H9 (cell line): Measurements from ENCODE around the gene KIR3DL2. TPM values are rescaled to one million over a fixed set of nuclear protein-coding genes. Genes with fewer than 3 reads are reported as not detected.

Experiments used
- DNase-seq: peaks from one replicate; pipeline ENCODE4 v3.0.0-alpha.2; 2017
- H2AFZ ChIP-seq: one replicate; pipeline ENCODE4 v1.6.1; 2013; ENCODE audit warnings: mild to moderate bottlenecking, low read length, control low read depth, moderate library complexity
- H2AK5ac ChIP-seq: 2 replicates; pipeline ENCODE4 v1.6.1; 2013; ENCODE audit warnings: low read length, control low read depth, mixed read lengths; ENCODE audit not compliant: insufficient read length
- H2BK120ac ChIP-seq: one replicate; pipeline ENCODE4 v1.6.1; 2013; ENCODE audit warnings: low read depth, mild to moderate bottlenecking, low read length, control low read depth, inconsistent platforms; ENCODE audit not compliant: poor library complexity, severe bottlenecking
- H2BK12ac ChIP-seq: 2 replicates; pipeline ENCODE4 v1.6.1; 2013; ENCODE audit warnings: low read length, control low read depth, mixed read lengths, low read depth; ENCODE audit not compliant: insufficient read length
- H2BK15ac ChIP-seq: 2 replicates; pipeline ENCODE4 v1.6.1; 2013; ENCODE audit warnings: low read depth, low read length, control low read depth
- H2BK20ac ChIP-seq: one replicate; pipeline ENCODE4 v1.6.1; 2013; ENCODE audit warnings: low read depth, mild to moderate bottlenecking, low read length, control low read depth, inconsistent platforms; ENCODE audit not compliant: poor library complexity, severe bottlenecking
- H2BK5ac ChIP-seq: 2 replicates; pipeline ENCODE4 v1.6.1; 2013; ENCODE audit warnings: low read length, control low read depth, mixed read lengths; ENCODE audit not compliant: insufficient read length
- H3K14ac ChIP-seq: 2 replicates; pipeline ENCODE4 v1.6.1; 2013; ENCODE audit warnings: low read length, control low read depth; ENCODE audit not compliant: insufficient read depth
- H3K18ac ChIP-seq: 2 replicates; pipeline ENCODE4 v1.6.1; 2013; ENCODE audit warnings: low read depth, mild to moderate bottlenecking, mixed read lengths, low read length, control low read depth; ENCODE audit not compliant: insufficient read length
- H3K23ac ChIP-seq: 2 replicates; pipeline ENCODE4 v1.6.1; 2013; ENCODE audit warnings: low read length, control low read depth, mixed read lengths, low read depth; ENCODE audit not compliant: insufficient read length
- H3K23me2 ChIP-seq: 2 replicates; pipeline ENCODE4 v1.6.1; 2013; ENCODE audit warnings: low read depth, mild to moderate bottlenecking, mixed read lengths, low read length, control low read depth; ENCODE audit not compliant: insufficient read length, poor library complexity, severe bottlenecking
- H3K27ac ChIP-seq: 2 replicates; pipeline ENCODE4 v1.5.1; 2013; ENCODE audit warnings: low read length, control low read depth, mixed read lengths, low read depth; ENCODE audit not compliant: insufficient read length
- H3K27me3 ChIP-seq: 2 replicates; pipeline ENCODE4 v1.6.1; 2013; ENCODE audit warnings: low read length, control low read depth, inconsistent platforms; ENCODE audit not compliant: insufficient read depth
- H3K4ac ChIP-seq: 2 replicates; pipeline ENCODE4 v1.6.1; 2013; ENCODE audit warnings: low read depth, mild to moderate bottlenecking, control low read depth, inconsistent platforms, low read length, moderate library complexity
- H3K4me1 ChIP-seq: 2 replicates; pipeline ENCODE4 v1.6.1; 2013; ENCODE audit warnings: low read length, control low read depth, inconsistent platforms; ENCODE audit not compliant: insufficient read depth
- H3K4me2 ChIP-seq: 2 replicates; pipeline ENCODE4 v1.6.1; 2013; ENCODE audit warnings: low read length, control low read depth, mixed read lengths; ENCODE audit not compliant: insufficient read length, insufficient read depth
- H3K56ac ChIP-seq: 2 replicates; pipeline ENCODE4 v1.6.1; 2013; ENCODE audit warnings: low read depth, mild to moderate bottlenecking, mixed read lengths, low read length, control low read depth; ENCODE audit not compliant: insufficient read length
- H3K79me1 ChIP-seq: 2 replicates; pipeline ENCODE4 v1.6.1; 2013; ENCODE audit warnings: low read depth, mild to moderate bottlenecking, moderate library complexity, low read length, control low read depth, inconsistent platforms; ENCODE audit not compliant: insufficient read depth, poor library complexity, severe bottlenecking
- H3K79me2 ChIP-seq: 2 replicates; pipeline ENCODE4 v1.6.1; 2013; ENCODE audit warnings: low read length, control low read depth, inconsistent platforms; ENCODE audit not compliant: insufficient read depth
- H3K9ac ChIP-seq: 2 replicates; pipeline ENCODE4 v1.6.1; 2013; ENCODE audit warnings: low read length, control low read depth, mixed read lengths; ENCODE audit not compliant: insufficient read length; ENCODE audit errors: extremely low read depth
- H3K9me3 ChIP-seq: one replicate; pipeline ENCODE4 v1.6.1; 2013; ENCODE audit warnings: low read depth, low read length, inconsistent platforms; ENCODE audit not compliant: control insufficient read depth
- H3T11ph ChIP-seq: one replicate; pipeline ENCODE4 v1.6.1; 2013; ENCODE audit warnings: mild to moderate bottlenecking, low read length, control low read depth, inconsistent platforms
- H4K20me1 ChIP-seq: one replicate; pipeline ENCODE4 v1.6.1; 2013; ENCODE audit not compliant: control insufficient read depth, insufficient read length, insufficient read depth
- H4K5ac ChIP-seq: 2 replicates; pipeline ENCODE4 v1.6.1; 2013; ENCODE audit warnings: low read depth, mild to moderate bottlenecking, mixed read lengths, low read length, control low read depth; ENCODE audit not compliant: insufficient read length
- H4K8ac ChIP-seq: replicated peaks from 2 replicates; pipeline ENCODE4 v1.6.1; 2013; ENCODE audit warnings: low read length, control low read depth, mixed read lengths, low read depth; ENCODE audit not compliant: insufficient read length
- H4K91ac ChIP-seq: 2 replicates; pipeline ENCODE4 v1.6.1; 2013; ENCODE audit warnings: low read depth, mild to moderate bottlenecking, moderate library complexity, mixed read lengths, low read length, control low read depth; ENCODE audit not compliant: insufficient read length
- H3K27ac Mint-ChIP-seq, 3 experiments: 2 replicates in 2 of 3; 3 replicates in 1 of 3; pipeline ENCODE4 v1.8.0; 2020 to 2021; ENCODE audit warnings: mixed read lengths in 3 of 3, mild to moderate bottlenecking in 1 of 3, moderate library complexity in 1 of 3
- H3K27me3 Mint-ChIP-seq: 2 replicates; pipeline ENCODE4 v1.8.0; 2021; ENCODE audit warnings: low read depth, mild to moderate bottlenecking, moderate library complexity, mixed read lengths
- H3K36me3 Mint-ChIP-seq, 3 experiments: 2 replicates in 2 of 3; 3 replicates in 1 of 3; pipeline ENCODE4 v1.8.0; 2020 to 2021; ENCODE audit warnings: low read depth in 3 of 3, mixed read lengths in 3 of 3; ENCODE audit not compliant: insufficient read depth in 1 of 3
- H3K4me1 Mint-ChIP-seq, 2 experiments: 2 replicates each; pipeline ENCODE4 v1.8.0; 2020; ENCODE audit warnings: mixed read lengths in 2 of 2
- H3K4me3 Mint-ChIP-seq, 2 experiments: 2 replicates in 1 of 2; 3 replicates in 1 of 2; pipeline ENCODE4 v1.8.0; 2020 to 2021; ENCODE audit warnings: mild to moderate bottlenecking in 2 of 2, mixed read lengths in 2 of 2, moderate library complexity in 1 of 2
- H3K9me3 Mint-ChIP-seq, 2 experiments: 2 replicates in 1 of 2; 3 replicates in 1 of 2; pipeline ENCODE4 v1.8.0; 2020; ENCODE audit warnings: mild to moderate bottlenecking in 2 of 2, mixed read lengths in 2 of 2, moderate library complexity in 1 of 2
- WGBS: extraction: QIAGEN DNeasy Blood & Tissue Kit; methylation state at CpG from one replicate; pipeline ENCODE4 v1.1.7; 2013; ENCODE audit warnings: missing lambda C conversion rate, low lambda C conversion rate, mixed read lengths; ENCODE audit not compliant: insufficient read length; ENCODE audit errors: extremely low coverage; 5-methylcytosine and 5-hydroxymethylcytosine counted together
- total RNA-seq: library from RNA; stranded (reverse); gene quantifications from 2 replicates; pipeline ENCODE4 v1.2.1, GENCODE V29; 2021
- TF ChIP-seq, protein P1 (sequence below): fragments of 200-600 bp; sonication (generic); conservative IDR thresholded peaks from 3 replicates; pipeline ENCODE4 v1.8.0; 2021; ENCODE audit warnings: antibody characterized with exemption, mild to moderate bottlenecking

Gene KIR3DL2
- total RNA-seq, 1 experiment from 2014 or later, result not detected

DNA sequence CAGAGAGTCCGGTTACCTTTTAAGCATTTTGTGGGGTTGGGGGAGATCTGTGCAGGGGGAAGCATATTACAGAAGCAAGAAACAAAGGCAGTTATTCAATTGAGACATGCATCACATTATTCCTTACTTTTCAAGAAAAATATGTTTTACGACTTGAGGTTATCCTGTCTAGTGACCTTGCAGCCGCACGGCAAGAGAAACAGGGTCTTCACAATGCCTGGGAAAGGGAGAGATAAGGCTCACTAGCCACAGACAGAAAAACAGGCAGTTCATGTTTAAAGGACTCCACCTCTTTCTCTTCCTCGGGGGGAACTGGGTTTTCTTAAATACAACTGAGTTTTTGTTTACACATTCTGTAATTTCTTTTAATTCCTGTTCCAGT is 55.2 kb downstream of the KIR3DL2 start:
- Histone ChIP-seq H2BK12ac (no peak overlapping the region), H2BK120ac (no peak overlapping the region), H2AFZ (no peak overlapping the region), H3K27ac (no peak overlapping the region), H3K4me2 (no peak overlapping the region), H2BK15ac (no peak overlapping the region), H2BK20ac (no peak overlapping the region), H3K9me3 (no peaks in the 10 kb centered on the region), H3K23ac (no peak overlapping the region), H3K79me2 (no peaks in the 10 kb centered on the region), H3K4ac (no peak overlapping the region), H3K14ac (no peak overlapping the region), H4K91ac (no peak overlapping the region), H3K56ac (no peak overlapping the region), H3K18ac (no peak overlapping the region), H2BK5ac (no peak overlapping the region), H3K9ac (no peak overlapping the region), H2AK5ac (no peak overlapping the region), H3K79me1 (no peaks in the 10 kb centered on the region), H4K8ac (no peak overlapping the region), H3K4me1 (peaks cover 4% of the 10 kb centered on the region), H3K27me3 (no peaks in the 10 kb centered on the region), H4K5ac (no peak overlapping the region), H4K20me1 (no peaks in the 10 kb centered on the region), H3T11ph (no peak overlapping the region), H3K23me2 (no peaks in the 10 kb centered on the region)
- Mint-ChIP-seq H3K4me1 (peaks cover 0 to 18% of the 10 kb centered on the region in 2 experiments; a peak in 2 of 4 replicates), H3K27ac (peak overlapping the region in 2 of 3 experiments; percentile 23 to 26; a peak in 2 of 7 replicates), H3K9me3 (peaks cover 2 to 82% of the 10 kb centered on the region in 2 experiments; a peak in 4 of 5 replicates), H3K4me3 (no peak overlapping the region), H3K36me3 (peaks cover 2 to 4% (median 4%) of the 10 kb centered on the region in 3 experiments; a peak in 4 of 7 replicates), H3K27me3 (no peaks in the 10 kb centered on the region)
- DNase-seq, result no peak
- no CpG with 5 or more reads among the region's 5 CpGs for WGBS
- TF ChIP-seq, protein P1, sequence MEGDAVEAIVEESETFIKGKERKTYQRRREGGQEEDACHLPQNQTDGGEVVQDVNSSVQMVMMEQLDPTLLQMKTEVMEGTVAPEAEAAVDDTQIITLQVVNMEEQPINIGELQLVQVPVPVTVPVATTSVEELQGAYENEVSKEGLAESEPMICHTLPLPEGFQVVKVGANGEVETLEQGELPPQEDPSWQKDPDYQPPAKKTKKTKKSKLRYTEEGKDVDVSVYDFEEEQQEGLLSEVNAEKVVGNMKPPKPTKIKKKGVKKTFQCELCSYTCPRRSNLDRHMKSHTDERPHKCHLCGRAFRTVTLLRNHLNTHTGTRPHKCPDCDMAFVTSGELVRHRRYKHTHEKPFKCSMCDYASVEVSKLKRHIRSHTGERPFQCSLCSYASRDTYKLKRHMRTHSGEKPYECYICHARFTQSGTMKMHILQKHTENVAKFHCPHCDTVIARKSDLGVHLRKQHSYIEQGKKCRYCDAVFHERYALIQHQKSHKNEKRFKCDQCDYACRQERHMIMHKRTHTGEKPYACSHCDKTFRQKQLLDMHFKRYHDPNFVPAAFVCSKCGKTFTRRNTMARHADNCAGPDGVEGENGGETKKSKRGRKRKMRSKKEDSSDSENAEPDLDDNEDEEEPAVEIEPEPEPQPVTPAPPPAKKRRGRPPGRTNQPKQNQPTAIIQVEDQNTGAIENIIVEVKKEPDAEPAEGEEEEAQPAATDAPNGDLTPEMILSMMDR, result no peak
